Suprapubic skin (tissue), 4 donors: ENCODE data around the gene NCK2. TPM values are rescaled to one million over a fixed set of nuclear protein-coding genes. Genes with fewer than 3 reads are reported as not detected.

Source experiments
- DNase-seq, 2 donors: peaks; one replicate each; pipeline ENCODE4 v3.0.0-alpha.2; 2019; ENCODE audit warnings: low spot score in 2 of 2
- H3K27ac ChIP-seq: fragments of 200-600 bp; sonication (generic); one replicate; pipeline ENCODE4 v1.5.1; 2019
- H3K27me3 ChIP-seq: fragments of 200-600 bp; sonication (generic); one replicate; pipeline ENCODE4 v1.5.1; 2019
- H3K36me3 ChIP-seq: fragments of 200-600 bp; sonication (generic); one replicate; pipeline ENCODE4 v1.5.1; 2019
- H3K4me1 ChIP-seq: fragments of 200-600 bp; sonication (generic); one replicate; pipeline ENCODE4 v1.5.1; 2019
- H3K4me3 ChIP-seq: fragments of 200-600 bp; sonication (generic); one replicate; pipeline ENCODE4 v1.5.1; 2019; ENCODE audit warnings: mild to moderate bottlenecking
- H3K9me3 ChIP-seq: fragments of 200-600 bp; sonication (generic); one replicate; pipeline ENCODE4 v1.5.1; 2019
- CTCF ChIP-seq, 2 donors: fragments of 200-600 bp in 1 of 2; fragments of 450-650 bp in 1 of 2; sonication (generic) in 1 of 2; IDR thresholded peaks; one replicate each; pipeline ENCODE4 v1.5.1; 2016 to 2019; ENCODE audit warnings: antibody characterized with exemption in 2 of 2, mild to moderate bottlenecking in 1 of 2, moderate library complexity in 1 of 2
- EP300 ChIP-seq: sonication (generic); formaldehyde crosslinking; IDR thresholded peaks from one replicate; pipeline ENCODE4 v1.6.1; 2017; ENCODE audit warnings: antibody characterized with exemption
- POLR2A ChIP-seq, 2 donors: fragments of 450-650 bp; IDR thresholded peaks; one replicate each; pipeline ENCODE4 v1.6.1; 2017; ENCODE audit warnings: antibody characterized with exemption in 2 of 2, mild to moderate bottlenecking in 2 of 2, moderate library complexity in 2 of 2
- POLR2AphosphoS5 ChIP-seq, 3 donors: sonication (generic); formaldehyde crosslinking; IDR thresholded peaks; one replicate each; pipeline ENCODE4 v1.6.1; 2017; ENCODE audit warnings: antibody characterized with exemption in 3 of 3
- WGBS: methylation state at CpG from one replicate; pipeline ENCODE4 v1.1.5; 2018; 5-methylcytosine and 5-hydroxymethylcytosine counted together
- total RNA-seq, 4 donors: library from RNA; depleted of rRNA; stranded (reverse); fragments of >200 nt; gene quantifications; one replicate each; pipeline ENCODE4 v1.1.0, GENCODE V29; 2016

NCK2 gene
- total RNA-seq, 4 donors from 2014 or later: 40.1 to 59.4 (median 49.2) TPM

GRCh38 chr2:105873281-105873680 lies 128.6 kb downstream of the NCK2 start:
- Histone ChIP-seq H3K4me1 (peaks cover 35% of the 10 kb centered on the region), H3K9me3 (no peaks in the 10 kb centered on the region), H3K27ac (no peak overlapping the region), H3K36me3 (peaks cover 3% of the 10 kb centered on the region), H3K27me3 (no peaks in the 10 kb centered on the region), H3K4me3 (no peak overlapping the region)
- no peak for DNase-seq
- 83% methylated on average over 5 of the region's 5 CpGs for WGBS
- TF ChIP-seq POLR2AphosphoS5 (IDR thresholded peaks at IDR 0.05) (no peak), EP300 (no peak), POLR2A (IDR thresholded peaks at IDR 0.05) (no peak), CTCF (IDR thresholded peaks at IDR 0.05) (no peak)

- Histone ChIP-seq H3K4me3 (no peak overlapping the region), H3K36me3 (peaks cover 3% of the 10 kb centered on the region), H3K27ac (no peak overlapping the region), H3K4me1 (peaks cover 30% of the 10 kb centered on the region), H3K9me3 (no peaks in the 10 kb centered on the region), H3K27me3 (no peaks in the 10 kb centered on the region)
- DNase-seq: no peak
- 78% methylated on average over 8 of the region's 8 CpGs for WGBS
- TF ChIP-seq POLR2AphosphoS5 (IDR thresholded peaks at IDR 0.05): no peak
- TF ChIP-seq CTCF (IDR thresholded peaks at IDR 0.05): no peak
- TF ChIP-seq EP300: no peak
- TF ChIP-seq POLR2A (IDR thresholded peaks at IDR 0.05): no peak
These were observed 129.0 kb downstream of the NCK2 start for GRCh38 chr2:105873721-105874120.

GRCh38 chr2:105874466-105874865 lies 129.8 kb downstream of the NCK2 start:
- WGBS: 91% methylated on average over 6 of the region's 6 CpGs
- peaks cover 24% of the 10 kb centered on the region for H3K4me1 ChIP-seq
- H3K27ac ChIP-seq: no peak overlapping the region

GRCh38 chr2:105875241-105875640 lies 130.5 kb downstream of the NCK2 start:
- Histone ChIP-seq H3K4me3 (no peak overlapping the region), H3K27me3 (no peaks in the 10 kb centered on the region), H3K36me3 (peaks cover 3% of the 10 kb centered on the region), H3K9me3 (no peaks in the 10 kb centered on the region), H3K4me1 (peaks cover 23% of the 10 kb centered on the region), H3K27ac (no peak overlapping the region)
- 60% methylated on average over 6 of the region's 7 CpGs for WGBS
- DNase-seq: no peak
- TF ChIP-seq POLR2AphosphoS5 (IDR thresholded peaks at IDR 0.05) (no peak), CTCF (IDR thresholded peaks at IDR 0.05) (no peak), EP300 (no peak), POLR2A (IDR thresholded peaks at IDR 0.05) (no peak)

More at GRCh38 chr2:105874466-105874865, 129.8 kb downstream of the NCK2 start:
- Histone ChIP-seq H3K9me3 (no peaks in the 10 kb centered on the region), H3K27me3 (no peaks in the 10 kb centered on the region), H3K36me3 (peaks cover 3% of the 10 kb centered on the region), H3K4me3 (no peak overlapping the region)
- no peak for DNase-seq
- TF ChIP-seq POLR2AphosphoS5 (IDR thresholded peaks at IDR 0.05): no peak
- no peak for TF ChIP-seq EP300
- no peak for TF ChIP-seq POLR2A (IDR thresholded peaks at IDR 0.05)
- TF ChIP-seq CTCF (IDR thresholded peaks at IDR 0.05): no peak

GRCh38 chr2:105876191-105876590 lies 131.5 kb downstream of the NCK2 start:
- no peak for DNase-seq
- Histone ChIP-seq H3K9me3 (no peaks in the 10 kb centered on the region), H3K4me3 (no peak overlapping the region), H3K4me1 (peaks cover 23% of the 10 kb centered on the region), H3K27ac (no peak overlapping the region), H3K27me3 (no peaks in the 10 kb centered on the region), H3K36me3 (peaks cover 4% of the 10 kb centered on the region)
- TF ChIP-seq CTCF (IDR thresholded peaks at IDR 0.05) (no peak), POLR2AphosphoS5 (IDR thresholded peaks at IDR 0.05) (no peak), POLR2A (IDR thresholded peaks at IDR 0.05) (no peak), EP300 (no peak)
- 89% methylated on average over 4 of the region's 4 CpGs for WGBS
